Dermis blood vessel endothelial cell (primary cell): Measurements from ENCODE around the gene DHRS3. TPM values are rescaled to one million over a fixed set of nuclear protein-coding genes. Genes with fewer than 3 reads are reported as not detected.
A peak's percentile ranks its signal among the peaks of the same experiment; 100 is the strongest.

Experiments
- DNase-seq: peaks from one replicate; pipeline ENCODE4 v3.0.0; 2010
- total RNA-seq: library from RNA; depleted of rRNA; stranded (reverse); fragments of >200 nt; gene quantifications from 2 replicates; pipeline ENCODE4 v1.2.3, GENCODE V29; 2014

The DHRS3 gene
- total RNA-seq, 1 donor from 2014 or later = 121 TPM

GRCh38 chr1:12596007-12596821 lies 21.8 kb downstream of the DHRS3 start:
- peak; percentile 91 for DNase-seq

GRCh38 chr1:12595757-12596006 lies 22.3 kb downstream of the DHRS3 start:
- DNase-seq = no peak

- DNase-seq = peak; percentile 47
Observed at GRCh38 chr1:12594966-12595756, 22.8 kb downstream of the DHRS3 start.

- DNase-seq = no peak
Observed at GRCh38 chr1:12594490-12594889, 23.5 kb downstream of the DHRS3 start.

GRCh38 chr1:12593621-12594066 lies 24.4 kb downstream of the DHRS3 start:
- no peak for DNase-seq

- DNase-seq = no peak
Observed at GRCh38 chr1:12592496-12592895, 25.5 kb downstream of the DHRS3 start.

GRCh38 chr1:12591267-12591938 lies 26.6 kb downstream of the DHRS3 start:
- DNase-seq = no peak

GRCh38 chr1:12588695-12589094 lies 29.3 kb downstream of the DHRS3 start:
- DNase-seq = no peak

GRCh38 chr1:12587981-12588640 lies 29.9 kb downstream of the DHRS3 start:
- no peak for DNase-seq

GRCh38 chr1:12585951-12586942 lies 31.8 kb downstream of the DHRS3 start:
- no peak for DNase-seq

GRCh38 chr1:12585536-12585935 lies 32.5 kb downstream of the DHRS3 start:
- DNase-seq = no peak

GRCh38 chr1:12584900-12585525 lies 33.0 kb downstream of the DHRS3 start:
- no peak for DNase-seq

- DNase-seq = no peak
Observed at GRCh38 chr1:12583484-12583883, 34.5 kb downstream of the DHRS3 start.

- DNase-seq = no peak
Observed at GRCh38 chr1:12582649-12583048, 35.4 kb downstream of the DHRS3 start.

GRCh38 chr1:12581179-12581578 lies 36.8 kb downstream of the DHRS3 start:
- DNase-seq = no peak

- DNase-seq = no peak
Observed at GRCh38 chr1:12580054-12580887, 37.7 kb downstream of the DHRS3 start.

GRCh38 chr1:12578860-12579422 lies 39.1 kb downstream of the DHRS3 start:
- no peak for DNase-seq

GRCh38 chr1:12577020-12577419 lies 41.0 kb downstream of the DHRS3 start:
- DNase-seq = no peak

- DNase-seq = no peak
Observed at GRCh38 chr1:12574757-12575139, 43.3 kb downstream of the DHRS3 start.
